ENCODE measurements around the gene GRIA4.

Gene GRIA4

DNA sequence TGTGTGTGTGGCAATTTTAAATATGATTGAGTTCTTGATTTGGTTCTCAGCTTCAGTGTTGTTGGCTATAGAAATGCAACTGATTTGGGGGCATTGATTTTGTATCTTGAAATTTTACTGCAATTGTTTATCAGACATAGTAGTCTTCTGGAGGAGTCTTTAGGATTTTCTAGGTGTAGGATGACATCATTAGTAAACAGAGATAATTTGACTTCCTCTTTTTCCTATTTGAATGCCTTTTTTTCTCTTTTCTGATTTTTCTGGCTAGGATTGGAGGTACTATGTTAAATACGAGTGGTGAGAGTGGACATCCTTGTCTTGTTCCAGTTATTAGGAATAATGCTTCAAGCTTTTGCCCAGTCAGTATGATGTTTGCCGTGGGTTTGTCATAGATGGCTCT lies 287.3 kb downstream of the GRIA4 start:
- TF ChIP-seq, protein P1, sequence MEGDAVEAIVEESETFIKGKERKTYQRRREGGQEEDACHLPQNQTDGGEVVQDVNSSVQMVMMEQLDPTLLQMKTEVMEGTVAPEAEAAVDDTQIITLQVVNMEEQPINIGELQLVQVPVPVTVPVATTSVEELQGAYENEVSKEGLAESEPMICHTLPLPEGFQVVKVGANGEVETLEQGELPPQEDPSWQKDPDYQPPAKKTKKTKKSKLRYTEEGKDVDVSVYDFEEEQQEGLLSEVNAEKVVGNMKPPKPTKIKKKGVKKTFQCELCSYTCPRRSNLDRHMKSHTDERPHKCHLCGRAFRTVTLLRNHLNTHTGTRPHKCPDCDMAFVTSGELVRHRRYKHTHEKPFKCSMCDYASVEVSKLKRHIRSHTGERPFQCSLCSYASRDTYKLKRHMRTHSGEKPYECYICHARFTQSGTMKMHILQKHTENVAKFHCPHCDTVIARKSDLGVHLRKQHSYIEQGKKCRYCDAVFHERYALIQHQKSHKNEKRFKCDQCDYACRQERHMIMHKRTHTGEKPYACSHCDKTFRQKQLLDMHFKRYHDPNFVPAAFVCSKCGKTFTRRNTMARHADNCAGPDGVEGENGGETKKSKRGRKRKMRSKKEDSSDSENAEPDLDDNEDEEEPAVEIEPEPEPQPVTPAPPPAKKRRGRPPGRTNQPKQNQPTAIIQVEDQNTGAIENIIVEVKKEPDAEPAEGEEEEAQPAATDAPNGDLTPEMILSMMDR (IDR thresholded peaks at IDR 0.05; ENCODE audit: extremely low read depth, missing control alignments): no peak
- no peak for DNase-seq (ENCODE audit: low spot score)

DNA sequence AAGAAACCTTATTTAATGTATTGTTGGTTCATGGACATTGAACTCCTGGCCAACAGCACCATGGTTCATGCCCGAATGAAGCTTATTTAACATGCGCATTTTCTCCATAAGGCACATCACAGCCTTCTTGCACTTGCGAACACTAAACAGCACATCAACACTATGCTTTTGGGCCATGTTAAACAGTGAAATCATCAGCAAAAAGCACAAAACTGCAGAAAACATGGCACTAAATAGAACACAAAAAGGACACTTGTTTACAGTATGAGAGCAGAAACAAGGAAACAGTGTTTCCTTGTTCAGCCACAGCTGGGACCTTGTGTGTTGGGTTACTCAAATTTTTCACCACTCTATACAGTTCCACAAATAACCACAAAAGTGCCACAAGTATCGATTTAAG lies 289.9 kb downstream of the GRIA4 start:
- DNase-seq (ENCODE audit: low spot score): no peak
- TF ChIP-seq, protein P1 (IDR thresholded peaks at IDR 0.05; ENCODE audit: extremely low read depth, missing control alignments): no peak

DNA sequence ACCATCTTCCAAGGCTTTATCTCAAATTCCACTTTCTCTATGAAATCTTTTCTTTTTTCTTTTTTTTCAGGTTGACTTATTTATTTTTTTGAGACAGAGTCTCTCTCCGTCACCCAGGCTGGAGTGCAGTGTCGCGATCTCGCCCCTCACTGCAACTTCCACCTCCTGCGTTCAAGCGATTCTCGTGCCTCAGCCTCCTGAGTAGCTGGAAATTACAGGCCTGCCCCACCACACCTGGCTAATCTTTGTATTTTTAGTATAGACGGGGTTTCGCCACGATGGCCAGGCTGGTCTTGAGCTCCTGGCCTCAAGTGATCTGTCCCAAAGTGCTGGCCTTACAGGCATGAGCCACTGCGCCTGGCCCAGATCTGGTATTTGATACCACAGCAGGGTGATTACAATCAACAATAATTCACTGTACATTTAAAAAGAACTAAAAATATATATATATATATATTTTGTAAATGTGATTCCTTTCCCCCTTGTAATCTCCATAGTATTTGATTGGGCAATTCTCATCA lies 290.7 kb downstream of the GRIA4 start:
- TF ChIP-seq, protein P1 (IDR thresholded peaks at IDR 0.05; ENCODE audit: extremely low read depth, missing control alignments): no peak
- DNase-seq (ENCODE audit: low spot score): no peak

DNA sequence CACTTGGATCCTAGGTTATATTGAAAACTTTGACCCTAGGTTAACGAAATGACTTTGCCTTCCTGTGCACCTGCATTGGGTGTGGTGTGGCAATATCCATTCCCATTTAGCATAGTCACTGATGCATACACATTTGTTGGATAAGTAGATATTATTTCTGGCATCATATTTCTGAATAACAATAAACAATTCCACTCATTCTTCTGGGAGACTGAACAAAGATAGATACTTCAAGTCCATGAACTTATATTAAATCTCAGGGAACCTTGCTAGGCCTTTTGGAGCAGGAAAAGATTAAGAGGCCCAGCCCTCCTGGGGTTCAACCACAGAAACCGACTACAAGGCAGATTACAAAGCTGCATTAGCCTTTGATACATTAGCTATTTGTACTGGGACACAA lies 293.2 kb downstream of the GRIA4 start:
- DNase-seq (ENCODE audit: low spot score): no peak
- TF ChIP-seq, protein P1 (IDR thresholded peaks at IDR 0.05; ENCODE audit: extremely low read depth, missing control alignments): no peak

DNA sequence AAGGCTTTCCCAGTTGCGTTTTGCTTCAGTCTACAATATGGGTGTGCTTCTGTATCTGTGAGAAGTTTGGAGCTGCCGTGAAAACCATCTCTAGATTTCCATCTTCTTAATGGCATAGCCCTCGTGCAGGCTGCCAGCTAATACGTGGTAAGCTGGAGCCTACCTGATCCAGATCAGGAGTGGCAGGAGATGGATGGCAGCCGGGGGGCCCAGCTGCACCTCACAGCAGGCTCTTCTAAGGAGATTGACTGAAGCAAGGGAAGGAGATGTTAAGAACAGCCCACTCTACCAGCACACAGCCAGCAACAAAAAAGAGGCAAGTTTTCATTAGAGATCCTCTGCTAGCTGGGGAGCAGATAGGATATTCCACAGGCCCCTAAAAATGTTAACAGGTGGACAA lies 296.6 kb downstream of the GRIA4 start:
- DNase-seq (ENCODE audit: low spot score): no peak
- TF ChIP-seq, protein P1 (IDR thresholded peaks at IDR 0.05; ENCODE audit: extremely low read depth, missing control alignments): no peak

DNA sequence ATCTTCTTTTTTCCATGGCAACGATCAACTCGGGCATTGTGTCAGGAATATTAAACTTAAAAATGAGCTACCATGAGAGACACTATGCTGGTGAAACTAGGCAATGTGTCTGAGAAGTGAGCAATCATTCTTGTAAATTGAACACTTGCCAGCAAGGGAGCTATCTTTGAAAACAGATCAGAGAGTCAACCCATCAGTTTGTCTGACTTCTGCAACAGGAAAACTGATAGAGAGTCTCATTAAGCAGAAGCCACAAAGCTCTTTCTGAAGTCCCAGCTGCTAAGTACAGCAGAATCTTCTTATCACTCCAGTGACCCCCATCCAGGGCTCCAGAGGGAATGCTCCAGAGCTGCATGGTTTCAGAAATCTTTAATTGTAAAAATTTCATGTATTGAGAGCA lies 297.4 kb downstream of the GRIA4 start:
- TF ChIP-seq, protein P1 (IDR thresholded peaks at IDR 0.05; ENCODE audit: extremely low read depth, missing control alignments): no peak
- no peak for DNase-seq (ENCODE audit: low spot score)

DNA sequence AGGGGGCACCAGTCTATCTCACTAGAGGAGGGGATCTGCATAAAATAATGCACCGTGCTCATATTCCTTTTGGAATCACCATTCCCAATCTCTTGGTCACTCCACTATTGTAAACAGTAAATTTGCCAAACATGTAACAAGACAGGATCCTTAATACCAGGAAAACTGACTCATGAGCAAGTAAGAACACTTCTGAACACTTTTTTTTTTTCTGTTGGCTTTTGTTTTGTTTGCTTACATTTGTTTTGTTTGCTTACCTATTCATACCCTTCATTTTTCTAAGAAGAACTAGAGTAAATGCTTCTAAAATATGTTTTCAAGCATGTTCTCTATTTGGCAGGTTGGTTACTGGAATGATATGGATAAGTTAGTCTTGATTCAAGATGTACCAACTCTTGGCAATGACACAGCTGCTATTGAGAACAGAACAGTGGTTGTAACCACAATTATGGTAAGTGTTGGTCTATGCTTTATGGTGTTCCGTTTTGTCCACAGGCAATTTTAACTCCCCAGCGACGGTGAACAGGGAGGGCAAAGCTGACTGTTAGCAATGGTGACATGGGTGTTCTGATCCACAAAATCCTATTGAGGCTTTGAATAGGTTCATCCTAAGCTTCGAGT lies 300.3 kb downstream of the GRIA4 start:
- TF ChIP-seq, protein P1 (IDR thresholded peaks at IDR 0.05; ENCODE audit: extremely low read depth, missing control alignments): no peak
- DNase-seq (ENCODE audit: low spot score): no peak

Data from GM20000 (cell line).